Prostate gland (tissue), 2 donors: ENCODE data around the gene ZNF365.

ENCODE experiments used
- CTCF ChIP-seq, 4 experiments: fragments of 200-600 bp in 2 of 4; fragments of 450-650 bp in 2 of 4; sonication (generic) in 2 of 4; IDR thresholded peaks; 1 replicate in 3 of 4; 2 replicates in 1 of 4; pipeline ENCODE4 v1.5.1; 2016 to 2019; ENCODE audit warnings: antibody characterized with exemption in 4 of 4, mild to moderate bottlenecking in 2 of 4, moderate library complexity in 2 of 4
- POLR2A ChIP-seq: fragments of 450-650 bp; IDR thresholded peaks from one replicate; pipeline ENCODE4 v1.6.1; 2016; ENCODE audit warnings: antibody characterized with exemption, mild to moderate bottlenecking

GRCh38 chr10:62333135-62333889 is 40.9 kb upstream of the ZNF365 start:
- TF ChIP-seq CTCF (IDR thresholded peaks at IDR 0.05) (no peak), POLR2A (no peak)
